ENCODE data around the gene PIK3R5.

DNA sequence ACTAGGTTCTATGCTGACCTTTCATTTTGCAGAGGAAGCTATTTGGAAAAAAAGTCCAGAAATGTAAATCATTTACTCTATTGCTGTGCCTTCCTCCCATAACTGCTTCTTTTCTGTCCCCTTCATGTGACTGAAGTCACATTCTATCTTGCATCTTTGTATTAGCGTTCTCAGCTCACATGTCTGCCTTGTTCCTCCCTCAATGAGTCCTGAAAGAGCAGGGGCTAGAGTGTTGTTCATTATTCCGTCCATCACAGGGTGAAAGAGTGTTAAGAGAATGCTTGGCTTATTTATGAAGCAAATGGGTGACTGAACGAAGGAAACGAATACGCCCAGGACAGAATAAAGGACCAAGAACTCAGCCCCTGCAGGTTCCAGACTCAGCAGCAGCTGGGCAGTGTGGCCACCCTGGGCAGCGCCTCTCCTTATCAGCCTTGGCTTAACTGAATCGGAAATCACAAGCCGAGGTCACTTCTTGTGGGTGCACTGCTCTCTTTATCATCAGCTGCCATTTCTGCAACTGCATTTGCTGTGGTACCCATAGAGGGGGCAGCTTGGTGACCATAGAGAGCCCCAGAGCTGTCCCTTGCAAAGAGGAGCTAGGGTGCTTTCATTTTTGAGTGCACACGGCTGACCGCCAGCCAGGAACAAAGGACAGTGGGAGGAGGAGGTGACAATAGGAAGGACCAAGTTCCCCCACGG is 96.2 kb downstream of the PIK3R5 start:
- TF ChIP-seq, protein P1, sequence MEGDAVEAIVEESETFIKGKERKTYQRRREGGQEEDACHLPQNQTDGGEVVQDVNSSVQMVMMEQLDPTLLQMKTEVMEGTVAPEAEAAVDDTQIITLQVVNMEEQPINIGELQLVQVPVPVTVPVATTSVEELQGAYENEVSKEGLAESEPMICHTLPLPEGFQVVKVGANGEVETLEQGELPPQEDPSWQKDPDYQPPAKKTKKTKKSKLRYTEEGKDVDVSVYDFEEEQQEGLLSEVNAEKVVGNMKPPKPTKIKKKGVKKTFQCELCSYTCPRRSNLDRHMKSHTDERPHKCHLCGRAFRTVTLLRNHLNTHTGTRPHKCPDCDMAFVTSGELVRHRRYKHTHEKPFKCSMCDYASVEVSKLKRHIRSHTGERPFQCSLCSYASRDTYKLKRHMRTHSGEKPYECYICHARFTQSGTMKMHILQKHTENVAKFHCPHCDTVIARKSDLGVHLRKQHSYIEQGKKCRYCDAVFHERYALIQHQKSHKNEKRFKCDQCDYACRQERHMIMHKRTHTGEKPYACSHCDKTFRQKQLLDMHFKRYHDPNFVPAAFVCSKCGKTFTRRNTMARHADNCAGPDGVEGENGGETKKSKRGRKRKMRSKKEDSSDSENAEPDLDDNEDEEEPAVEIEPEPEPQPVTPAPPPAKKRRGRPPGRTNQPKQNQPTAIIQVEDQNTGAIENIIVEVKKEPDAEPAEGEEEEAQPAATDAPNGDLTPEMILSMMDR (IDR thresholded peaks at IDR 0.05), result no peak
- no peak for TF ChIP-seq POLR2A (IDR thresholded peaks at IDR 0.05)

Measured in adrenal gland (tissue), 5 donors.